ENCODE measurements around the gene METTL24.

GRCh38 chr6:110226261-110226660 is 131.9 kb downstream of the METTL24 start:
- TF ChIP-seq CTCF (IDR thresholded peaks at IDR 0.05; ENCODE audit: low read length) (no peak), EZH2 (IDR thresholded peaks at IDR 0.05; ENCODE audit: borderline replicate concordance, low read length) (no peak)
